HG03520 (cell line): ENCODE results near the gene THRAP3.
"Not testable (repeated sequence)": the region's sequence is repeated elsewhere in the genome, so short reads cannot be mapped to it uniquely, and the experiment has no call there.

Source experiments
- ATAC-seq: cut with Tn5 transposase; IDR thresholded peaks from one replicate; pipeline ENCODE4 v1.9.1; 2021; ENCODE audit warnings: mild to moderate bottlenecking, moderate library complexity; ENCODE audit not compliant: unreplicated experiment

The THRAP3 gene

DNA sequence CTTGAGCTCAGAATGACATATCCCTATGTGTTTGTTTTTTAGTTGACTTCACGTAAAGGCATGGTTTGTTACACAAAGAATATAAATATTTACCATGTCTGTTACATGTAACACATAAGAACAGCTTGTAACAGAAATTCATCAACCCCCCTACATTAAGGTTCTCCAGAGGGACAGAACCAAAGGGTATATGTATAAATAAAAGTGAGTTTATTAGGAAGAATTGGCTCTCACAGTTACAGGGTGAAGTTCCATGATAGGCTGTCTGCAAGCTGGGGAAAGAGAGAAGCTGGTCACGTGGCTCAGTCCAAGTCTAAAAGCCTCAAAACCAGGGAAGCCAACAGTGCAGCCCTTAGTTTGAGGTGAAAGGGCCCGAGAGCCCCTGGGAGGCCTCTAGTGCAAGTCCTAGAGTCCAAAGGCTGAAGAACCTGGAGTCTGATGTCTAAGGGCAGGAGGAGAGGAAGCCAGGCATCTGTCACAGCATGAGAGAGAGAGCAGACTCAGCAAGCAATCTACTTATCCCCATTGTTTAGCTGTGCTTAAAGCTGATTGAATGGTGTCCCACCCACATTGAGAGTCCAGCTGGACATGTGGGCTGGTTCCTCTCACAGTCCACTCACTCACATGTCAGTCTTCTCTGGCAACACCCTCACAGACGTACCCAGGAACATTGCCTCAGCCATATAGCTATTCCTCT is 15.8 kb downstream of the THRAP3 start:
- no peak for ATAC-seq

DNA sequence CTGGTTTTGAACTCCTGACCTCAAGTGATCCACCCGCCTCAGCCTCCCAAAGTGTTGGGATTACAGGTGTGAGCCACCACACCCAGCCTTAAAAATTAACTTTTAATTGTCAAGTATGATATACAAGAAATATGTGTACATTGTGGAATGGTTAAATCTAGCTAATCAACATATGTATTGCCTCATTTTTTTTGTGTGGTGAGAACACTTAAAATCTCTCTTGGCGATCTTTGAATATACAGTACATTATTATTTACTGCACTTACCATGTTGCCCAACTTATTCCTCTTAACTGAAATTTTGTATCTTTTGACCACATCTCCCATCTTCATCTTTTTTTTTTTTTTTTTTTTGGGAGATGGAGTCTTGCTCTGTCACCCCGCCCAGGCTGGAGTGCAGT is 23.3 kb downstream of the THRAP3 start:
- no peak for ATAC-seq

DNA sequence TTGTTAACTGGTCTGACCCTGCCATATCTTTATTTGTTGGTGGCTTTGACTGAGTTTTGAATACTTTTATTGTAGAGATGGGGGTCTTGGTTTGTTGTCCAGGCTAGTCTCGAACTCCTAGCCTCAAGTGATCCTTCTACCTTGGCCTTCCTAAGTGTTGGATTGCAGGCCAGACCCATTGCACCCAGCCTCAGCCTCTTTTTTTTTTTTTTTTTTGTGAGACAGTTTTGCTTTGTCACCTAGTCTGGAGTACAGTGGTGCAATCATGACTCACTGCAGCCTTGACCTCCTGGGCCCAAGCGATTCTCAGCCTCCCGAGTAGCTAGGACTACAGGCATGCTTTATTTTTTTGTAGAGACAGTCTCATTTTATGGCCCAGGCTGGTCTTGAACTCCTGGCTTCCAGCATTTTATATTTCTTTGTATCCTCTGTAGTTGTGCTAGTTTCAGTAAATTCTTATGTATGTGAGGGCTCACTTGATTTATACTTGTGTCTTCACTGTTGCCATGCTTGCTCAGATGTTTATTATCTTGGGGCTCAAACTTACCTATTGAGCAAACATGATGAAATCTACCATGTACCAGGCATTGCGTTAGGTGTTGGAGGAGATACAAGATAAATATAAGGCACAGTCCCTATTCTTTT is 24.1 kb downstream of the THRAP3 start:
- ATAC-seq, result no peak

DNA sequence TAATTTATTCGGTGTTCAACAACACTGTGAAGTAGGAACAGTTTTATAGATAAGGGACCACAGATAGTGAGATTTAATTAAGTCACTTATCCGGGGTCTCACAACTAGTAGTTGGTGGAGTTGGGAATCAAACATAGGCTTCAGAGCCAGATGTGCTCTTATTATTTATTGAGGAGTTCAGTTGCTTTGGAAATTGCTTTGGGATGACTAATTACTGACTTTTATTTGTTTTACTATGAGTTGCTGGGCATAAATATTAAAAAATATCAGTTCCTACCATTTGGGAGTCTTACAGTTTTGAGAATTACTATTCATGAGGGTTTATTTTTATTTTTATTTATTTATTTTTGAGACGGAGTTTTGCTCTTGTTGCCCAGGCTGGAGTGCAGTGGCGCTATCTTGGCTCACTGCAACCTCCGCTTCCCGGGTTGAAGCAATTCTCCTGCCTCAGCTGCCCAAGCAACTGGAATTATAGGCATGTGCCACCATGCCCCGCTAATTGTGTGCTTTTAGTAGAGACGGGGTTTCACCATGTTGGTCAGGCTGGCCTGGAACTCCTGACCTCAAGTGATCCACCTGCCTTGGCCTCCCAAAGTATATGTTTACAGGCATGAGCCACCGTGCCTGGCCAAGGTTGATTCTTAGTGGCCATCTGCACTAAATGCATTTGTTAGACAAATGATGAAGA is 27.7 kb downstream of the THRAP3 start:
- no peak for ATAC-seq

DNA sequence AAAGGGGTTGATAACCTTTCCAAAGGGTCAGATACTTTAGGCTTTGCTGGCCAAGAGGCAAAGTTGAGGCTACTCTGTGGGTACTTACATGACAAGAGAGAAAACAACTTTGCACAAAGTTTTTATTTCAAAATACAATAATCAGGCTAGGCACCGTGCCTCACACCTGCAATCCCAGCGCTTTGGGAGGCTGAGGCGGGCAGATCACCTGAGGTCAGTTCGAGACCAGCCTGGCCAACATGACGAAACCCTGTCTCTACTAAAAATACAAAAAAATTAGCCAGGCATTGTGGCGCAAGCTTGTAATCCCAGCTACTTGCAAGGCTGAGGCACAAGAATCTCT is 28.2 kb downstream of the THRAP3 start:
- not testable (repeated sequence) for ATAC-seq

DNA sequence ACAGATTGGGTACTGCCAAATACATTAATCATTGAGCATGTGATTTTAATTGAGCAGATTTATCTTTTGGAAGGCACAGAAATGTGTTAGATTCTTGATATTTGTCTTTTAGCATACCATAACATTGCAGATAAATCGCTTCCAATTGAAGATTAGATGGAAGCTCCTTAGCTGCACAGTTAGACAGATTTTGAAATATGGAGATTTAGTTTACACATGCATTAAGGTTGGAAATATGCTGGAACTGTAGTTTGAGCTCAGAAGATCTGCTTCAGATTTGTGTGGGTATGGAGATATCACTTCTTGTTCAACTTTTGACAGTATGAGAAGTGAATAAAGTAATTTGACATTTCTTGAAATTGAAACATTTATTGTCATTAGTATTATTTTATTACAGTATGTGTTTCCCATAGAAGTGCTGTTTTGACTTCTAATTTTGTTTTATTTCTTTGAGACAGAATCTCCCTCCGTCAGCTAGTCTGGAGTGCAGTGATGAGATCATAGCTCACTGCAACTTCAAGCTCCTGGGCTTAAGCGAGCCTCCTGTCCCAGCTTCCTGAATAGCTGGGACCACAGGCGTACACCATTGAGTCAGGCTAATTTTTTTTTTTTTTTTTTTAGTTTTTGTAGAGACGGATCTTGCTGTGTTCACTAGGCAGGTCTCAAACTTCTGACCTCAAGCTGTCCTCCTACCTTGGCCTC is 29.1 kb downstream of the THRAP3 start:
- ATAC-seq, result no peak

DNA sequence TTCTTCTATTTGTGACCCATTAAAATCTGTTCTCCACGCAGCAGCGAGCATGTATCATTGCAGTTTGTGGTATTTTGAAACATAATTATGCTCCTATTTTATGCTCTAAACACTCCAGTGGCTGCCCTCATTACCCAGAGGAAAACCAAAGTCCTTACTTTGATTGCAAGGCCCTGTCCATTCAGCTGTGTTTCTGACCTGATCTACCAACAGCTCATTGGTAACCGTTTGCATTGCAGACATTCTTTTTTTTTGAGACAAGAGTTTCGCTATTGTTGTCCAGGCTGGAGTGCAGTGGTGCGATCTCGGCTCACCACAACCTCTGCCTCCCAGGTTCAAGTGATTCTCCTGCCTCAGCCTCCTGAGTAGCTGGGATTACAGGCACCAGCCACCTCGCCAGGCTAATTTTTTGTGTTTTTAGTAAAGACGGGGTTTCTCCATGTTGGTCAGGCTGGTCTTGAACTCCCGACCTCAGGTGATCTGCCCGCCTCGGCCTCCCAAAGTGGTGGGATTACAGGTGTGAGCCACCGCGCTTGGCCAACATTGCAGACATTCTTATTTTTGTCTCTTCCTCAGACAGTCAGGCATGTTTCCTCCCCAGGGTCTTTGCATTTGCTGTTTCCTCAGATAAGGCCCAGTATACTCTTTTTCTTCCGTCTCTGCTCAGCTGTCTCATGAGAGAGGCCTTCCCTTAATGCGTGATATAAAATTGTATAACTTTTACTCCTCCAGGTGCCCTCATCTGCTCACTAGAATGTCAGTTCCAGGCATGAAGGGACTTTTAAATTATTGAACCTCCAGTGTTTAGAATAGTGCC is 32.5 kb downstream of the THRAP3 start:
- ATAC-seq, result no peak

DNA sequence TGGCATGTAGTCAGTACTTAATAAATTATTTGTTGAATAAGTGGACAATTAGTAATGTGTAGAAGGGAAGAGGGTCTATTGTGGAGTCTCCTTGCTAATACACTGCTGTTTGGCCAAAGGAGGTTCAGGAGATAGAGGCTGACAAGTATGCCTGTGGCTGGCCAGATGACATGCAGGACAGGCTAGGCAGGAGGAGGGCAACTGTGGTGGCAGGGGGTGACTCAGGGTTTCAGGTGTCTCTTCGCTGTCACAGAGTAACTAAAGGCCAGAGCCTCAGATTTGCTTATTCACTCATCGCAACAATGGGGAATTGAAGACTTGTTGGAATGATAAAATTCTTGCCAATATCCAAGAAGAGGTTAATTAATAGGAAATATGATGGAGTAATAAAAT is 33.1 kb downstream of the THRAP3 start:
- no peak for ATAC-seq

DNA sequence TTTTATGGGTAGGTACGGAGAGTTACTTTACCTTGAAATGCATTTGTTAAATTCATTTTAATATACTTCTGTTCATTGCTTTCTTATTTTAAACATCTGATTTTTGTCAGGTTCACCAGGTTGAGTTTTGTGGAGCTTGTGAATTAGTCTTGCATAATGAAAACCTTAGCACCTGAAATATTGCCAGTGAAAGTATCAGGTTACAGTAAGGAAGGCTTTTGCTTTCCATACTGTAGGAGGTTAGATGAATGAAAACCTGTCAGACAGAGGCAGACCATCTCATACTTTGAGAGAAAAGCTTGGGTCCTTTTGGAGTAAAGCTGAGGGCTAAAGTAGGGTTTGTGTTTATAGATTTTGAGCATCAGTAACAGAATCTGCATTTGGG is 34.7 kb downstream of the THRAP3 start:
- no peak for ATAC-seq

DNA sequence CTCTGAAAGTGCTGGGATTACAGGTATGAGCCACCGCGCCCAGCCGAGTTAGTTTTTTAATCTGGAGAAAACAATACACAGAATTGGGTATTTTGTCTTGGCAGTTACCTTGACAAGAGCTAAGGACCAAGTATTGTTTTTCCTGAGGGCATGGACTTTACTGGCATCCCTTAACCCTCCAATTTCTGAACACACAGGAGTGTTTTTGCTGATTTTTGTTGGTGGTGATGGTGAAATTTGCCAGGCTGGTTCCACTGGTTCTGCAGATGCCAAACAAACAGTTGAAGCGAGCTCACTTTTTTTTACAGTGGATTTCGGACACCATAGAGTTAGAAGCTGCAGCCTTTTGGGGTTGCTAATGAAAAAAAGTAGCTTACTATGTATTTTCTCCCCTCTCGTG is 44.7 kb downstream of the THRAP3 start:
- no peak for ATAC-seq

DNA sequence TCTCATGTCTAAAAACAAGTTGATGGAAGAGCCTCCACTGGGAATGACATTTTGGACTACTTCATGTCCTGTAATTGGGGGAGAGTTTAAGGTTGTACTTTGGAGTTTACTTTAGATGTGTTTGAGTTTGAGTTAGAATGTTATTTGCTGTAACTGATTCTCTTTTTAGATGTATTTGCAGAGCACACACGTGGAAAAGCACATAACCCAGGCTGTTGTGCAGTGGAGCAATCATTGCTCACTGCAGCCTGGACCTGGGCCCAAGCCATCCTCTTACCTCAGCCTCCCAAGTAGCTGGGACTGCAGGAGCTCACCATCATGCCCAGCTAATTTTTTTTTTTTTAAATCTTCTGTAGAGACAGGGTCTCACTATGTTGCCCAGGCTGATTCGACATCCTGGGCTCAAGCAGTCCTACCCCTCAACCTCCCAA is 45.2 kb downstream of the THRAP3 start:
- ATAC-seq, result no peak

DNA sequence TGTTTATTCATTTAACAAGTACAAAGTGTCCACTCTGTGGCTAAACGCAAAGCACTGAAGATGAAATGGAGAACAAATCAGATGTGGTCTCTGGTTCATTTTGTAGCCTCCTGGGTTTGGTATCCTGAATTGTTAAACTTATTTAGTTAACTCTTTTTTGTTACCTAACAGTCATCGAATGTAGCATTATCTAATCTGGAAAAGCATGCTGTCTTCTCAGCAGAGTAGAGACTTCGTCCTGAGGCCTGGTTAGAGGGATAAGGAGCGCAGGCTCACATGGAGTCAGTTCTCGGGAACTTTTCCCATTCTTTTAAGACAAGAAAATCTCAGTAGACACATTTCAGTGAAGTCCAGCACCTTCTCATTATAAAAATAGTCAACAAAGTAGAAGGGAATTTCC is 48.8 kb downstream of the THRAP3 start:
- no peak for ATAC-seq

DNA sequence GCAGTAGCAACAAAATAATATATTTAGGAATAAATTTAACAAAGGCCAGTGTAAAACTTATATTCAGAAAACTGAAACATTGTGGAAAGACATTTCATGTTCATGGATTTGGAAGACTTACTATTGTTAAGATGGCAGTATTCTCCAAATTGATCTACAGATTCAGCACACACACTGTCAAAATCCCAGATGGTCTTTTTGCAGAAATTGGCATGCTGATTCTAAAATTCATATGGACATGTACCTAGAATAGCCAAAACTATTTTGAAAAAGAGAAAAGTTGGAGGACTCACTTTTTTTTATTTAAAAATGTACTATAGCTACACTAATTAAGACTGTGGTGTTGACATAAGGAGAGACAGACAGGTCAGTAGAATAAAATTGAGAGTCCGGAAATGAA is 50.0 kb downstream of the THRAP3 start:
- no peak for ATAC-seq

DNA sequence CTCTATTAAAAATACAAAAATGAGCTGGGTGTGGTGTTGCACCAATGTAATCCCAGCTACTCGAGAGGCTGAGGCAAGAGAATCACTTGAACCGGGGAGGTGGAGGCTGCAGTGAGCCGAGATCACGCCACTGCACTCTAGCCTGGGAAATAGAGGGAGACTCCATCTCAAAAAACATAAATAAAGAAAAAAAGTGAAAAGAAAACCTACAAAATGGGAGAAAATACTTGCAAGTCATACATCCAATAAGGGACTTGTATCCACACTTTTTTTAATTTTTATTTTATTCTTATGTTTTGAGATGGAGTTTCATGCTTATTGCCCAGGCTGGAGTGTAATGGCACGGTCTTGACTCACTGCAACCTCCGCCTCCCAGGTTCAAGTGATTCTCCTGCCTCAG is 52.4 kb downstream of the THRAP3 start:
- ATAC-seq, result no peak

DNA sequence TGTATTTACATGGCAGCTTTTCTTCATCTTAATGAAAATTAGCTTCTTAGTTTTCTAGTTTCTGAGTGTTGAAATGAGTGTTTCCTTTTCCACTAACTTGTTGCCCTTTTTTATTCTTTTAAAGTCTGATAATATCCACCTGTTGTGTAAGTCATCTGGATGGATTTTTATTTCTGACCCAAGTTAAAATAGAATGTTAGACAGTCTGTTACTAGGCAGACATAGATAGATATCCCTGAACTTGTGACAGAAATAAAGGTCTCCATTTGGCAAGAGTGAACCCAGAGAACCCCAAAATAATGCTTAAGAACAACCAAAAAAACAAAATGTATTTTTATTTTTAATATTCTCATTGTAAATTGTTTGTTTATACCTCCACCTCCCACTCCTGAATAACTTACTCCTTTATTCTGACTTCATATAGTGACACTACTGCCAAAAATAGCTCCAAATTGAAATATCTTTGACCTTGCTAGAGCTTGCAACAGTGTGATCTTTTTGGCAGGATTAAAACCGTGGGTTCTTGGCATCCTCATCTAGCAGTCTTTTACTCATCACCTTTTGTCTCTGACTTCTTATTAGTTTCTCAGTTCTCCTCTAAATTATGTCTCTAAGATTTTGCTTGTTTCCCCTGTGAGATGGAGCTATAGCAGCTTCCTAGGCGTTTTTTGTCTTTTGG is 55.0 kb downstream of the THRAP3 start:
- no peak for ATAC-seq

DNA sequence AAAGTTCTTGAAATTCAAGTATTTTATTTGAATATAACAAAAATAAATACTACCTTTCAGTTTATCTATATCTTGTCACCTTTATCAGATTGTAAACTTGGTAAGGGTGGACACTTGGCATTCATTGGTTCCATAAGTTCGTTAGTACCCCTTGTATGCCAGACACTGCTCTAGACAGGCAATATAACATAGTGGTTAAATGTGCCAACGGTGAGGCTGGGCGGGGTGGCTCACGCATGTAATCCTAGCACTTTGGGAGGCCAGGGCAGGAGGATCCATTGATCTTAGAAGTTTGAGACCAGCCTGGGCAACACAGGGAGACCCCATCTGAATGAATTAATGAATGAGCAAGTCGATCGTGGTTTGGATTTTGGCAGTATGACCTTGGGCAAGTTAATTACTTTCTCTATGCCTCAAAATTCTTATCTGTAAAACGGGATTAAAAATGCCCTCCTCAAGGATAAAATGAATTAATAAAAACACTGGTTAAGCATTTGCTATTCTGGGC is 55.6 kb downstream of the THRAP3 start:
- no peak for ATAC-seq

DNA sequence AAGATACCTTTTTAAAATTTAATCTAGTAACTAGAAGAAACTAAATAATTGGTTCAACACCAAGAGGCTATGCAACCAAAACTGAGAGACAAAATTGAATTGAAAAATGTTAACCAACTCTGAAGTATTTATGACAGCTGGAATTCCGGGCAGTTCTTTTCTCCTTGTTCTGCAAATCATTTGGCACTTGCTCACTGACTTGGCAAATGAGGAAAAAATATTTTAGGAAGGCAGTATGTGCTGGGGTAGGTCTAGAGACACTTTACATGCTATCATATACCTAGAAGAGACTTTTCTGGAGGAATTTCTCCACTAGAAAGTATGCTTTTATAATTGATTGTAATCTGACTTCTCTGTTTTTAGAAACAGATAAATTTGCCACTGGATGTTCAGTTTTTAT is 59.8 kb downstream of the THRAP3 start:
- no peak for ATAC-seq

DNA sequence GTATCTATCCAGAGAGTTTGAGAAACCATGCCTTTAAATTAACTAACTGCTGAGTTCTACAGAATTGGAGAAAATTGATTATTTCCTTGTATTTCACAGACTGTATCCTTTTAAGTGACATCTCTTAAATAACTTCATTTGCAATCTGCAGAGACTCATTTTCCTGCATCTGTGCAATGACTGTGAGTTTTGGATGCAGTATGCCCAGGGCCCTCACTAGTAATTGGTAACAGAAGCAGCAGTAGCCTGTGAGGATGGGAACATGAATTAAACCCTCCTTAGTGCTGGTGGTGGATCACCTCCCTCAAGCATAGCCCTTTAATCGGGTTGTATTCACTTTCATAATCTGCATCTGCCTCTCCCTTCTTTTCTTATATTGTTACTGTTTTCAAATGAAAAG is 60.3 kb downstream of the THRAP3 start:
- no peak for ATAC-seq

DNA sequence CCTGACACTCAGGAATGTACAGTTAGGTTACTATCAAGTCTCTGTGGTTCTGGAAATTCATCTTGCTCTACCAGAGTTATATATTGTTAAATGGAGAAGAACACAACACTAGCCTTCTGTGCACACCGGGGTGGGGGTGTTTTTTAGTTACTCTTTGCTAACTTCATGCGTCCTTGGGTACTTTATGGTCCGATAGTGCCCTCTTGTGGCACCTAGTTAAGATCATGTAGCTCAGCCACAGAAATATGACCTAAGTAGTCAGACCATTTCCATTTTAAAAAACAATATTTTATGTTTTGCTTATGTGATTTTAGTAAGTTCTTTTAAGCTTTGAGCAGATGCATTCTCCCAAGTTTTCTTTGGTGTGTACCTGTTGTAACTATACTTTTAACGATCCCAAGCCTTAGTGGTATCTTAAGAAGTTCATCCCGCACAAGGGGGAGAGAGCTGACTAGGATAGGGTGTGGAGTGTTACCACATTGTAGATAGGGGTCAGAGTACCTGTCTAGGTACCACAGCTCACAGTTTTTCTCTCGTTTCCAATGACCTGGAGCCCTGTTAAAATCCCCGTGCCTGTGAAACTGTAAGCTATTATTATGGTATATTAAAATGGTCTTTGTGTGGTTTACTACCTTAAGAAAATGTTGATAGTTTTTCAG is 61.3 kb downstream of the THRAP3 start:
- no peak for ATAC-seq

DNA sequence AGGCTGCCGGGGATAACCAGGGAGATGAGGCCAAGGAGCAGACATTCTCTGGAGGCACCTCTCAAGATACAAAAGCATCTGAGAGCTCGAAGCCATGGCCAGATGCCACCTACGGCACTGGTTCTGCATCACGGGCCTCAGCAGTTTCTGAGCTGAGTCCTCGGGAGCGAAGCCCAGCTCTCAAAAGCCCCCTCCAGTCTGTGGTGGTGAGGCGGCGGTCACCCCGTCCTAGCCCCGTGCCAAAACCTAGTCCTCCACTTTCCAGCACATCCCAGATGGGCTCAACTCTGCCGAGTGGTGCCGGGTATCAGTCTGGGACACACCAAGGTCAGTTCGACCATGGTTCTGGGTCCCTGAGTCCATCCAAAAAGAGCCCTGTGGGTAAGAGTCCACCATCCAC is 62.6 kb downstream of the THRAP3 start:
- no peak for ATAC-seq
